Measurements from ENCODE around the gene LRRK1.

LRRK1 gene

GRCh38 chr15:100901296-100901695, 17.9 kb upstream of the LRRK1 start:
- TF ChIP-seq EZH2phosphoT487 (IDR thresholded peaks at IDR 0.05; ENCODE audit: low read depth), result no peak
- TF ChIP-seq, protein P1, sequence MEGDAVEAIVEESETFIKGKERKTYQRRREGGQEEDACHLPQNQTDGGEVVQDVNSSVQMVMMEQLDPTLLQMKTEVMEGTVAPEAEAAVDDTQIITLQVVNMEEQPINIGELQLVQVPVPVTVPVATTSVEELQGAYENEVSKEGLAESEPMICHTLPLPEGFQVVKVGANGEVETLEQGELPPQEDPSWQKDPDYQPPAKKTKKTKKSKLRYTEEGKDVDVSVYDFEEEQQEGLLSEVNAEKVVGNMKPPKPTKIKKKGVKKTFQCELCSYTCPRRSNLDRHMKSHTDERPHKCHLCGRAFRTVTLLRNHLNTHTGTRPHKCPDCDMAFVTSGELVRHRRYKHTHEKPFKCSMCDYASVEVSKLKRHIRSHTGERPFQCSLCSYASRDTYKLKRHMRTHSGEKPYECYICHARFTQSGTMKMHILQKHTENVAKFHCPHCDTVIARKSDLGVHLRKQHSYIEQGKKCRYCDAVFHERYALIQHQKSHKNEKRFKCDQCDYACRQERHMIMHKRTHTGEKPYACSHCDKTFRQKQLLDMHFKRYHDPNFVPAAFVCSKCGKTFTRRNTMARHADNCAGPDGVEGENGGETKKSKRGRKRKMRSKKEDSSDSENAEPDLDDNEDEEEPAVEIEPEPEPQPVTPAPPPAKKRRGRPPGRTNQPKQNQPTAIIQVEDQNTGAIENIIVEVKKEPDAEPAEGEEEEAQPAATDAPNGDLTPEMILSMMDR (IDR thresholded peaks at IDR 0.05; ENCODE audit: low read depth, low read length), result no peak
- Histone ChIP-seq H3K9me3 (ENCODE audit: insufficient read depth, low read length) (no peaks in the 10 kb centered on the region), H3K4me1 (ENCODE audit: low read length) (peaks cover 16% of the 10 kb centered on the region), H3K9ac (ENCODE audit: low read length) (no peak overlapping the region), H3K27me3 (ENCODE audit: low read depth, low read length) (peaks cover 17% of the 10 kb centered on the region; the same call in 1 of the 2 replicates), H3K79me2 (ENCODE audit: low read length) (no peaks in the 10 kb centered on the region), H3K4me3 (ENCODE audit: low read length) (no peak overlapping the region), H2AFZ (ENCODE audit: low read depth, low read length) (no peak overlapping the region), H3K36me3 (replicated peaks; ENCODE audit: low read depth, low read length) (no peaks in the 10 kb centered on the region), H3K27ac (ENCODE audit: low read length) (no peak overlapping the region), H3K4me2 (ENCODE audit: low read length) (no peak overlapping the region), H4K20me1 (ENCODE audit: insufficient read depth, low read length) (no peaks in the 10 kb centered on the region)

DNA sequence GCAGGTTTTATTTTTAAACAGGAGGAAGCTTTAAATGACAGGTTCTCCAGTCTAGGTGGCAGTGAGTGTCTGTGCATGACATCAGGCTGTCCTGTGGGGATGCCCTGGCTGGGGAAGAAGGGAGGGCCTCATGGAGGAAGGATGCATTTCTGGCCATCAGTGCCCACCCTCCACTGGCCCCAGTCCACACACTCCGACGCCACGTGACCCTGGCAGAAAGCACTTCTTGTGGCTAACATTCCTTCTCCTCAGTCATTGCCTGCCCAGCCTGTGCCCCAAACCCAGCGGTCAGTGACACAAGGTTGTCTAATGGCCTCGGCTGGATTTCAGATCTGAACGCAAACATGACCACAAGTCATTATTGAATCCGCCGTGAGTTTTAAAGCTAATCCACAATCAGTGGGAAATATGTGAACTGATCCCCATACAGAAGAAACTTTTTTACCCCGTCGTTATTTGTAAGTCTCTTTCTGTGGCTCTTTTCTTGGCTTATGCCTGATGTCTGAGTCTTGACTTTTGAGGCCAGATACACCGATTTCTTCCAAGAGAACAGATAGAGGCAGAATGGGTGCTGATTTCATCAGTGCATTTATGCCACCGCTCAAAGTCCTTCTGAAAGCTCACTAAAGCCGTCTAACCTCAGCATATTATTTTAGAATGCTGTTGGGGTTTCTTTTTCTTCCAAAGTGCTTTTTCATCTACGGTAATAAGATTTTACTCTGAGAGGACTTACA, 17.3 kb upstream of the LRRK1 start:
- no peak for TF ChIP-seq EZH2phosphoT487 (IDR thresholded peaks at IDR 0.05; ENCODE audit: low read depth)
- TF ChIP-seq, protein P1 (IDR thresholded peaks at IDR 0.05; ENCODE audit: low read depth, low read length), result no peak
- no peaks in the 10 kb centered on the region for H3K9me3 ChIP-seq (ENCODE audit: insufficient read depth, low read length)
- H3K9ac ChIP-seq (ENCODE audit: low read length), result no peak overlapping the region
- H4K20me1 ChIP-seq (ENCODE audit: insufficient read depth, low read length), result no peaks in the 10 kb centered on the region
- no peak overlapping the region for H3K27ac ChIP-seq (ENCODE audit: low read length)
- no peaks in the 10 kb centered on the region for H3K36me3 ChIP-seq (replicated peaks; ENCODE audit: low read depth, low read length)
- no peak overlapping the region for H2AFZ ChIP-seq (ENCODE audit: low read depth, low read length)
- no peak overlapping the region for H3K4me3 ChIP-seq (ENCODE audit: low read length)
- H3K27me3 ChIP-seq (ENCODE audit: low read depth, low read length), result peaks cover 18% of the 10 kb centered on the region; the same call in 1 of the 2 replicates
- no peaks in the 10 kb centered on the region for H3K79me2 ChIP-seq (ENCODE audit: low read length)
- peaks cover 11% of the 10 kb centered on the region for H3K4me1 ChIP-seq (ENCODE audit: low read length)
- no peak overlapping the region for H3K4me2 ChIP-seq (ENCODE audit: low read length)

DNA sequence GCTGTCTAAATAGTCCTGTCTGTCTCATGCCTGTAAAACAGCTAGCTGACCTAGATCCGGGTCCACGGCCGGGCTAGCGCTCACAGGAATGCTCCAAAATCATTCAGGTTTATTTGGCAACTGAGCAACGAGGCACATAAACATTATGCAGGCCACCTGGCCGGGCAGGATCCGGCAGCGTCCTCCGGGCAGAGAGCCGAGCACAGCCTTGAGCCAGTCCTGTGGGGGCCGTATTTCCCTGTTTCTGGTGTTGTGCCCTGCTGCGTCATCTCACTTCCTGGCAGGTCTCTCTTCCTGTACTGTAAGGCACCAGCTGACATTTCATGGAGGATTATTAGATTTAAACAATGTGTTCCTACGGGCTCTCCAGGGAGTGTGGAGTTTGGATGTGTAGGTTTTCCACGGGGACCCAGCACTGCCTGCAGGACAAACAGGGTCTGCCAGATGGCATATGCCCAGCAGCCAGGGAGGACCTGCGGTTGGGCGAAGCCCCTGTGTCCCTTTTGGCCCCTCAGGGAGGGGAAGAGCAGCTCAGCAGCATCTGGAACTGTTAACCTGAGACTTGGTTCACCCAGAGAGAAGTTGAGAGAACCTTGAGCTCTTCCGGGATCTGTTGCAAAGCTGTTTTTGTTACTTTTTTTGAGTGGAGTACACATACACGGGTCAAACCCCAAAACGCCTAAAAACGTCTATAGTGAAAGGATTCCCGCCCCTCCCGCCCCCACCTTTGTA, 16.6 kb upstream of the LRRK1 start:
- no peak overlapping the region for H3K4me2 ChIP-seq (ENCODE audit: low read length)
- H3K36me3 ChIP-seq (replicated peaks; ENCODE audit: low read depth, low read length), result no peaks in the 10 kb centered on the region
- no peak overlapping the region for H3K9ac ChIP-seq (ENCODE audit: low read length)
- peaks cover 24% of the 10 kb centered on the region; the same call in 1 of the 2 replicates for H3K27me3 ChIP-seq (ENCODE audit: low read depth, low read length)
- TF ChIP-seq, protein P1 (IDR thresholded peaks at IDR 0.05; ENCODE audit: low read depth, low read length), result no peak
- no peak for TF ChIP-seq EZH2phosphoT487 (IDR thresholded peaks at IDR 0.05; ENCODE audit: low read depth)
- H4K20me1 ChIP-seq (ENCODE audit: insufficient read depth, low read length), result no peaks in the 10 kb centered on the region
- H2AFZ ChIP-seq (ENCODE audit: low read depth, low read length), result peak overlapping the region; percentile 71; the same call in 1 of the 2 replicates
- no peak overlapping the region for H3K27ac ChIP-seq (ENCODE audit: low read length)
- no peaks in the 10 kb centered on the region for H3K79me2 ChIP-seq (ENCODE audit: low read length)
- no peaks in the 10 kb centered on the region for H3K9me3 ChIP-seq (ENCODE audit: insufficient read depth, low read length)
- H3K4me1 ChIP-seq (ENCODE audit: low read length), result peaks cover 9% of the 10 kb centered on the region
- H3K4me3 ChIP-seq (ENCODE audit: low read length), result no peak overlapping the region

- H3K9me3 ChIP-seq (ENCODE audit: insufficient read depth, low read length), result no peaks in the 10 kb centered on the region
- no peak overlapping the region for H3K4me2 ChIP-seq (ENCODE audit: low read length)
- no peaks in the 10 kb centered on the region for H3K36me3 ChIP-seq (replicated peaks; ENCODE audit: low read depth, low read length)
- H3K79me2 ChIP-seq (ENCODE audit: low read length), result no peaks in the 10 kb centered on the region
- no peak overlapping the region for H3K27ac ChIP-seq (ENCODE audit: low read length)
- peaks cover 24% of the 10 kb centered on the region; the same call in 1 of the 2 replicates for H3K27me3 ChIP-seq (ENCODE audit: low read depth, low read length)
- peaks cover 9% of the 10 kb centered on the region for H3K4me1 ChIP-seq (ENCODE audit: low read length)
- no peak overlapping the region for H2AFZ ChIP-seq (ENCODE audit: low read depth, low read length)
- no peak for TF ChIP-seq EZH2phosphoT487 (IDR thresholded peaks at IDR 0.05; ENCODE audit: low read depth)
- TF ChIP-seq, protein P1 (IDR thresholded peaks at IDR 0.05; ENCODE audit: low read depth, low read length), result no peak
- no peaks in the 10 kb centered on the region for H4K20me1 ChIP-seq (ENCODE audit: insufficient read depth, low read length)
- no peak overlapping the region for H3K4me3 ChIP-seq (ENCODE audit: low read length)
- H3K9ac ChIP-seq (ENCODE audit: low read length), result no peak overlapping the region
Observed at GRCh38 chr15:100903168-100903554, 16.0 kb upstream of the LRRK1 start.

Data from OCI-LY3 (cell line).